GM21423 (cell line): ENCODE data around the gene PAQR5.
"Not testable (repeated sequence)": the region's sequence is repeated elsewhere in the genome, so short reads cannot be mapped to it uniquely, and the experiment has no call there.

Experiments used
- ATAC-seq: cut with Tn5 transposase; IDR thresholded peaks from one replicate; pipeline ENCODE4 v1.9.1; 2021; ENCODE audit warnings: mild to moderate bottlenecking, moderate library complexity; ENCODE audit not compliant: unreplicated experiment

Gene PAQR5

GRCh38 chr15:69292826-69293420 lies 5.8 kb upstream of the PAQR5 start:
- ATAC-seq = no peak

- no peak for ATAC-seq
Measured at GRCh38 chr15:69293741-69294615, 4.7 kb upstream of the PAQR5 start.

GRCh38 chr15:69296606-69297005 lies 2.1 kb upstream of the PAQR5 start:
- no peak for ATAC-seq

- ATAC-seq = no peak
Measured at GRCh38 chr15:69297642-69298353, 914 bp upstream of the PAQR5 start.

- ATAC-seq = no peak
Measured at GRCh38 chr15:69298354-69298696, 387 bp upstream of the PAQR5 start.

GRCh38 chr15:69299451-69299886 lies 757 bp downstream of the PAQR5 start:
- no peak for ATAC-seq

GRCh38 chr15:69299943-69300588 lies 1.4 kb downstream of the PAQR5 start:
- no peak for ATAC-seq

GRCh38 chr15:69301101-69301500 lies 2.4 kb downstream of the PAQR5 start:
- not testable (repeated sequence) for ATAC-seq

GRCh38 chr15:69302087-69302486 lies 3.4 kb downstream of the PAQR5 start:
- ATAC-seq = not testable (repeated sequence)

- ATAC-seq = no peak
Measured at GRCh38 chr15:69302929-69303328, 4.2 kb downstream of the PAQR5 start.

- ATAC-seq = no peak
Measured at GRCh38 chr15:69303337-69304181, 4.8 kb downstream of the PAQR5 start.

GRCh38 chr15:69304182-69304545 lies 5.5 kb downstream of the PAQR5 start:
- no peak for ATAC-seq

GRCh38 chr15:69305204-69305931 lies 6.7 kb downstream of the PAQR5 start:
- no peak for ATAC-seq

GRCh38 chr15:69305933-69306568 lies 7.3 kb downstream of the PAQR5 start:
- ATAC-seq = no peak

GRCh38 chr15:69307939-69308338 lies 9.2 kb downstream of the PAQR5 start:
- ATAC-seq = no peak

- no peak for ATAC-seq
Measured at GRCh38 chr15:69308949-69309348, 10.2 kb downstream of the PAQR5 start.

GRCh38 chr15:69311319-69311721 lies 12.6 kb downstream of the PAQR5 start:
- no peak for ATAC-seq

- ATAC-seq = no peak
Measured at GRCh38 chr15:69313432-69314000, 14.8 kb downstream of the PAQR5 start.

- no peak for ATAC-seq
Measured at GRCh38 chr15:69314131-69314530, 15.4 kb downstream of the PAQR5 start.
